Measurements from ENCODE around the gene CIC. TPM values are rescaled to one million over a fixed set of nuclear protein-coding genes. Genes with fewer than 3 reads are reported as not detected.
"Not testable (repeated sequence)": the region's sequence is repeated elsewhere in the genome, so short reads cannot be mapped to it uniquely, and the experiment has no call there.

Gene CIC
- polyA plus RNA-seq, 3 donors: 0.62 to 42.2 (median 0.87) TPM

DNA sequence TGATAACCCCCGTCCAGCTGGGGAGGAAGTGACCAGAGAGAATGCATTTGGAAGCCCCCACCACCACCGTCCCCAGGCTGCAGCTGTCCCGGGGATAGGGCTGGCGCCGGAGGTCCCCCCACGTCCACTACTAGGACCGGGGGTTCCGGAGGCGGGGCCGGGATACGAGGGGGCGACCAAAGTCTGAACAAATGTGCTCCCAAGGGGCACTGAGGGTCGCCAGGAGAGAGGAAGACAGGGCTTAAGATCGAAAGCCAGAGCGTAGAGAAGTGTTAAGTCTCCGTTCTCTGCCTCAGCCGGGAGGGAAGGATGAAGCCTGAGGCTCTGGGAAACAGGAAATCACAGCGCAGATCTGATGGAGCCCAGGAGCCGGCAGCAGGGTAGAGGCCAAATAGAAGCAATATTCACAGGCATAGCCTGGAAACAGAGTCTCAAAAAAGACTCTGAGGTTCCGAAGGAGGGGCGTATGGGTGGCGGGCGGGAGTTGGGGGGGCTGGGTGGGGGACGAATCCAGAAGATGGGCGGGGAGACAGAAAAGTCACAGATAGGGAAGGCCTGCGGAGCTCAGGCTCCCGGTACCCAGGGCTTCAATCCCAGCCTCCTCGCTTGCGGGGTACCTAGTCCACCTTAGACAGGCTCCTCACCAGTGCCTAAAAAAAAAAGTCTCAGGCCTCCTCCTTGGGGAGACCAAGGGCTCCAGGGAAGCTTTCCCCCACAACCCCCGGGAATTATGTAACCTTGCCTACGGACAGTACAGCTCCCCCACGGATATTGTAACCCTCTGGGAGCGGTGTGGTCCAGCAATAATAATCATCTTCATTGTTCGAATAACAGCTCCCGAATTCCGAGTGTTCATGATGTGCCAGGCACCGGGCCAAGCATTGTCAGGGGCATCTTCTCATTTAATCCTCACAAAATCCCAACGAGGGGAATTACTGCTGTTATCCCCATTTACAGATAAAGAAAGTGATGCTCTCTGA is 13.0 kb upstream of the CIC start:
- TF ChIP-seq, protein P1, sequence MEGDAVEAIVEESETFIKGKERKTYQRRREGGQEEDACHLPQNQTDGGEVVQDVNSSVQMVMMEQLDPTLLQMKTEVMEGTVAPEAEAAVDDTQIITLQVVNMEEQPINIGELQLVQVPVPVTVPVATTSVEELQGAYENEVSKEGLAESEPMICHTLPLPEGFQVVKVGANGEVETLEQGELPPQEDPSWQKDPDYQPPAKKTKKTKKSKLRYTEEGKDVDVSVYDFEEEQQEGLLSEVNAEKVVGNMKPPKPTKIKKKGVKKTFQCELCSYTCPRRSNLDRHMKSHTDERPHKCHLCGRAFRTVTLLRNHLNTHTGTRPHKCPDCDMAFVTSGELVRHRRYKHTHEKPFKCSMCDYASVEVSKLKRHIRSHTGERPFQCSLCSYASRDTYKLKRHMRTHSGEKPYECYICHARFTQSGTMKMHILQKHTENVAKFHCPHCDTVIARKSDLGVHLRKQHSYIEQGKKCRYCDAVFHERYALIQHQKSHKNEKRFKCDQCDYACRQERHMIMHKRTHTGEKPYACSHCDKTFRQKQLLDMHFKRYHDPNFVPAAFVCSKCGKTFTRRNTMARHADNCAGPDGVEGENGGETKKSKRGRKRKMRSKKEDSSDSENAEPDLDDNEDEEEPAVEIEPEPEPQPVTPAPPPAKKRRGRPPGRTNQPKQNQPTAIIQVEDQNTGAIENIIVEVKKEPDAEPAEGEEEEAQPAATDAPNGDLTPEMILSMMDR (IDR thresholded peaks at IDR 0.05): no peak
- H3K27me3 Mint-ChIP-seq (ENCODE audit: low read depth in 3 of 3): peaks cover 15 to 33% (median 24%) of the 10 kb centered on the region in 3 donors
- peak overlapping the region; percentile 84 to 93 for H3K4me3 Mint-ChIP-seq
- peak overlapping the region in 6 of 7 donors; percentile 37 to 83 (median 73) for H3K27ac Mint-ChIP-seq
- H3K36me3 Mint-ChIP-seq: peaks cover 4% of the 10 kb centered on the region in 2 donors
- Histone ChIP-seq H3K27ac (ENCODE audit: low read depth in 1 of 2, low read length in 2 of 2) (no peak overlapping the region), H3K9ac (ENCODE audit: insufficient read depth, low read length, poor library complexity, severe bottlenecking) (peak overlapping the region; percentile 33), H3K9me3 (replicated peaks in 1 of 2; ENCODE audit: control insufficient read depth in 1 of 2, insufficient read depth in 1 of 2, low read length in 2 of 2) (no peaks in the 10 kb centered on the region), H3K4me1 (ENCODE audit: control insufficient read depth in 1 of 2, insufficient read depth in 2 of 2, low read length in 2 of 2) (peaks cover 34 to 39% of the 10 kb centered on the region in 2 donors), H4K20me1 (ENCODE audit: insufficient read depth, low read length) (peaks cover 27% of the 10 kb centered on the region), H3K4me3 (replicated peaks in 1 of 3; ENCODE audit: low read depth in 2 of 3, low read length in 3 of 3) (peak overlapping the region; percentile 43 to 99 (median 47)), H3K27me3 (ENCODE audit: control insufficient read depth in 2 of 2, insufficient read depth in 2 of 2, low read length in 2 of 2) (peaks cover 3 to 14% of the 10 kb centered on the region in 2 donors), H2AFZ (ENCODE audit: insufficient read depth, low read depth, low read length, poor library complexity, severe bottlenecking) (peak overlapping the region; percentile 77), H3K4me2 (replicated peaks; ENCODE audit: extremely low read depth, low read length, poor library complexity, severe bottlenecking) (peak overlapping the region; percentile 92), H3K36me3 (replicated peaks in 1 of 2; ENCODE audit: control insufficient read depth in 1 of 2, insufficient read depth in 2 of 2, low read length in 2 of 2) (no peaks in the 10 kb centered on the region), H3K79me2 (ENCODE audit: insufficient read depth, low read length) (peaks cover 33% of the 10 kb centered on the region)
- peaks cover 0 to 2% (median 0%) of the 10 kb centered on the region in 7 donors for H3K9me3 Mint-ChIP-seq
- 20% methylated on average over 22 of the region's 38 CpGs for WGBS (ENCODE audit: insufficient coverage)
- intact Hi-C loops (cut with micrococcal nuclease): loop anchor here (2.0 kb wide), 1 partner anchor 13 kb away; the partner anchor contains the start of gene CIC (in 2 of the 2)
- peaks cover 32% of the 10 kb centered on the region for H3K4me1 Mint-ChIP-seq
- DNase-seq: peak in 2 of 3 donors; percentile 26 to 39

DNA sequence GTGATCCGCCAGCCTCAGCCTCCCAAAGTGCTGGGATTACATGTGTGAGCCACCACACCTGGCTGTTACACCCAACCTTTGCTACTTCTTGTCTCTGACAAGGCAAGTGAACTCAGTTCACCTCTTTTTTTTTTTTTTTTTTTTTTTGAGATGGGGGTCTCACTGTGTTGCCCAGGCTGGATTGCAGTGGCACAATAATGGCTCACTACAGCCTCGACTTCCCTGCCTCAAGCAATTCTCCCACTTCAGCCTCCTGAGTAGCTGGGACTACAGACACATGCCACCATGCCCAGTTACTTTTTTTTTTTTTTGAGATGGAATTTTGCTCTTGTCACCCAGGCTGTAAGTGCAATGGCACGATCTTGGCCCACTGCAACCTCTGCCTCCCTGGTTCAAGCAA is 11.2 kb upstream of the CIC start:
- WGBS (ENCODE audit: insufficient coverage): 100% methylated on average over 2 of the region's 3 CpGs
- Histone ChIP-seq H3K27me3 (ENCODE audit: control insufficient read depth in 2 of 2, insufficient read depth in 2 of 2, low read length in 2 of 2) (peaks cover 3 to 14% of the 10 kb centered on the region in 2 donors), H3K79me2 (ENCODE audit: insufficient read depth, low read length) (peaks cover 19% of the 10 kb centered on the region), H3K4me1 (ENCODE audit: control insufficient read depth in 1 of 2, insufficient read depth in 2 of 2, low read length in 2 of 2) (peaks cover 18 to 22% of the 10 kb centered on the region in 2 donors), H4K20me1 (ENCODE audit: insufficient read depth, low read length) (peaks cover 11% of the 10 kb centered on the region)
- H3K4me2 ChIP-seq (replicated peaks; ENCODE audit: extremely low read depth, low read length, poor library complexity, severe bottlenecking); H3K9me3 ChIP-seq (replicated peaks in 1 of 2; ENCODE audit: control insufficient read depth in 1 of 2, insufficient read depth in 1 of 2, low read length in 2 of 2); H2AFZ ChIP-seq (ENCODE audit: insufficient read depth, low read depth, low read length, poor library complexity, severe bottlenecking); H3K36me3 ChIP-seq (replicated peaks in 1 of 2; ENCODE audit: control insufficient read depth in 1 of 2, insufficient read depth in 2 of 2, low read length in 2 of 2); H3K9me3 Mint-ChIP-seq; H3K27ac Mint-ChIP-seq; H3K36me3 Mint-ChIP-seq; DNase-seq; H3K4me3 ChIP-seq (replicated peaks in 1 of 3; ENCODE audit: low read depth in 2 of 3, low read length in 3 of 3); H3K27ac ChIP-seq (ENCODE audit: low read depth in 1 of 2, low read length in 2 of 2); H3K9ac ChIP-seq (ENCODE audit: insufficient read depth, low read length, poor library complexity, severe bottlenecking); intact Hi-C loops (cut with micrococcal nuclease): not testable (repeated sequence)
- H3K27me3 Mint-ChIP-seq (ENCODE audit: low read depth in 3 of 3): peaks cover 20 to 44% (median 27%) of the 10 kb centered on the region in 3 donors
- peak overlapping the region in 1 of 2 donors; percentile 35 for H3K4me3 Mint-ChIP-seq
- H3K4me1 Mint-ChIP-seq: peaks cover 16% of the 10 kb centered on the region

Data from CD14-positive monocyte (primary cell).